GM12878 (cell line): Measurements from ENCODE around the gene IDH3B. TPM values are rescaled to one million over a fixed set of nuclear protein-coding genes. Genes with fewer than 3 reads are reported as not detected.
A peak's percentile ranks its signal among the peaks of the same experiment; 100 is the strongest.

Experiments used
- ATAC-seq: fragments of 200-7000 bp; cut with Tn5 transposase; 3 replicates; pipeline ENCODE4 v1.9.1; 2020; ENCODE audit warnings: mild to moderate bottlenecking, moderate library complexity
- BruUV-seq: library from RNA; stranded (reverse); fragments of 400-500 nt; replicated peaks from 2 replicates; lab custom pipeline; 2021; lab: Mats Ljungman, UMichigan
- CTCF ChIA-PET: fragments of 300-600 bp; sonication (Branson Sonifier 250); formaldehyde crosslinking; extraction: SDS; loops from one replicate; lab custom pipeline; 2021; ENCODE audit warnings: inconsistent platforms; lab: Yijun Ruan, JAX
- POLR2A ChIA-PET: fragments of 350-600 bp; formaldehyde crosslinking; extraction: SDS; loops from one replicate; lab custom pipeline; 2021; ENCODE audit warnings: inconsistent platforms; lab: Charles Lee
- RAD21 ChIA-PET: fragments of 300-600 bp; sonication (Branson Sonifier 250); formaldehyde crosslinking; loops from one replicate; lab custom pipeline; 2023; ENCODE audit warnings: antibody characterized with exemption; ENCODE audit not compliant: unreplicated experiment; lab: Charles Lee
- SMC1A ChIA-PET: fragments of 300-600 bp; sonication (Branson Sonifier 250); formaldehyde crosslinking; loops from one replicate; lab custom pipeline; 2023; ENCODE audit not compliant: unreplicated experiment, uncharacterized antibody; lab: Charles Lee
- DNase-seq: peaks from one replicate; pipeline ENCODE4 v3.0.0-alpha.2; 2011; ENCODE audit warnings: low read depth, low spot score
- FAIRE-seq: peaks from 3 replicates; lab custom pipeline; 2011; peaks lifted over from hg19 to GRCh38; lab: Jason Lieb, UNC
- H2AFZ ChIP-seq: 2 replicates; pipeline ENCODE4 v1.6.0; 2011; ENCODE audit warnings: low read depth, low read length, control low read depth; ENCODE audit not compliant: control insufficient read depth
- H3K27ac ChIP-seq: 2 replicates; pipeline ENCODE4 v1.5.1; 2011; ENCODE audit warnings: control low read depth; ENCODE audit not compliant: control insufficient read depth, insufficient read depth
- H3K27me3 ChIP-seq, 2 experiments: replicated peaks in 1 of 2; 2 replicates each; pipeline versions ENCODE4 v1.6.0 to v1.6.1; 2011; ENCODE audit warnings: low read length in 1 of 2; ENCODE audit not compliant: control insufficient read depth in 2 of 2, insufficient read depth in 2 of 2
- H3K36me3 ChIP-seq, 2 experiments: 2 replicates each; pipeline ENCODE4 v1.5.1; 2011; ENCODE audit warnings: low read length in 1 of 2; ENCODE audit not compliant: control insufficient read depth in 2 of 2, insufficient read depth in 2 of 2
- H3K4me1 ChIP-seq: 2 replicates; pipeline ENCODE4 v1.6.1; 2011; ENCODE audit warnings: mild to moderate bottlenecking, low read length, moderate library complexity, mixed read lengths; ENCODE audit not compliant: control insufficient read depth, insufficient read depth
- H3K4me2 ChIP-seq: 2 replicates; pipeline ENCODE4 v1.6.0; 2011; ENCODE audit warnings: control low read depth; ENCODE audit not compliant: control insufficient read depth, insufficient read depth
- H3K4me3 ChIP-seq: fragments of 200-600 bp; sonication (generic); 2 replicates; pipeline ENCODE4 v1.5.1; 2016
- H3K79me2 ChIP-seq: 2 replicates; pipeline ENCODE4 v1.6.0; 2011; ENCODE audit warnings: low read length; ENCODE audit not compliant: control insufficient read depth, insufficient read depth
- H3K9ac ChIP-seq: 2 replicates; pipeline ENCODE4 v1.8.0; 2011; ENCODE audit warnings: low read length, control low read depth, mixed read lengths; ENCODE audit not compliant: control insufficient read depth, insufficient read depth
- H3K9me3 ChIP-seq: replicated peaks from 3 replicates; pipeline ENCODE4 v1.5.1; 2011; ENCODE audit warnings: mild to moderate bottlenecking, low read length; ENCODE audit not compliant: control insufficient read depth, insufficient read depth
- H4K20me1 ChIP-seq: 2 replicates; pipeline ENCODE4 v1.6.0; 2011; ENCODE audit not compliant: control insufficient read depth, insufficient read depth
- CBX5 ChIP-seq: sonication (generic); IDR thresholded peaks from 2 replicates; pipeline ENCODE4 v1.6.1; 2016; ENCODE audit warnings: low read depth, moderate library complexity, mild to moderate bottlenecking, inconsistent platforms
- ETV6 ChIP-seq, 2 experiments: fragments of 450-650 bp in 1 of 2; IDR thresholded peaks in 1 of 2; conservative IDR thresholded peaks in 1 of 2; 2 replicates each; pipeline ENCODE4 v1.6.1; 2014; ENCODE audit warnings: antibody characterized with exemption in 1 of 2, borderline replicate concordance in 1 of 2, low read depth in 1 of 2, mild to moderate bottlenecking in 1 of 2, moderate library complexity in 1 of 2
- FOXK2 ChIP-seq: fragments of 450-650 bp; IDR thresholded peaks from 2 replicates; pipeline ENCODE4 v1.6.1; 2017; ENCODE audit warnings: mild to moderate bottlenecking, moderate library complexity
- FOXM1 ChIP-seq: IDR thresholded peaks from 2 replicates; pipeline ENCODE4 v1.6.1; 2012; ENCODE audit warnings: low read depth, mild to moderate bottlenecking, inconsistent platforms, low read length, moderate library complexity
- NFYB ChIP-seq: IDR thresholded peaks from 2 replicates; pipeline ENCODE4 v1.6.1; 2011; ENCODE audit warnings: low read depth, mild to moderate bottlenecking, low read length, improper control_type of control experiment, moderate library complexity; ENCODE audit not compliant: insufficient read depth
- POLR2A ChIP-seq: IDR thresholded peaks from 2 replicates; pipeline ENCODE4 v1.6.1; 2011; ENCODE audit warnings: low read depth, mild to moderate bottlenecking, low read length
- POLR2AphosphoS5 ChIP-seq: IDR thresholded peaks from 2 replicates; pipeline ENCODE4 v1.6.1; 2011; ENCODE audit warnings: mild to moderate bottlenecking, low read length, inconsistent platforms
- RCOR1 ChIP-seq: conservative IDR thresholded peaks from 2 replicates; pipeline ENCODE4 v1.6.1; 2012; ENCODE audit warnings: low read depth, low read length, improper control_type of control experiment
- ZBED1 ChIP-seq: IDR thresholded peaks from 2 replicates; pipeline ENCODE4 v1.6.1; 2016; ENCODE audit warnings: borderline replicate concordance
- WGBS: methylation state at CpG from one replicate; pipeline ENCODE4 v1.1.6; 2016; ENCODE audit warnings: low lambda C conversion rate; ENCODE audit not compliant: insufficient replicate concordance, insufficient coverage; ENCODE audit errors: missing lambda C conversion rate; 5-methylcytosine and 5-hydroxymethylcytosine counted together
- in situ Hi-C: fragments of 300-500 bp; cut with MboI; formaldehyde crosslinking; loops from 9 replicates; pipeline ENCODE4 v1.14.3; 2018; ENCODE audit warnings: mixed read lengths
- intact Hi-C: fragments of 100-400 bp; cut with micrococcal nuclease; formaldehyde crosslinking; loops from one replicate; pipeline ENCODE4 v1.14.2; 2022; ENCODE audit not compliant: unreplicated experiment
- polyA plus RNA-seq, 11 experiments: library from polyadenylated mRNA; depleted of rRNA in 4 of 11; unstranded in 6 of 11; stranded (reverse) in 5 of 11; fragments of >200 nt; fragmentation: Nextera tagmentation in 4 of 11; fragmentation: Illumina TruSeq in 1 of 11; extraction: Ambion mirVana in 4 of 11; extraction: Trizol in 1 of 11; gene quantifications; 1 replicate in 1 of 11; 2 replicates in 10 of 11; pipeline versions ENCODE4 v1.2.1 to v1.2.3, GENCODE V29; 2011 to 2016; ENCODE audit warnings: inconsistent platforms in 2 of 11, missing spikeins in 2 of 11, low read depth in 1 of 11
- total RNA-seq, 4 experiments: library from RNA; depleted of rRNA in 3 of 4; stranded (reverse); fragments of >200 nt in 3 of 4; fragmentation: Illumina TruSeq in 1 of 4; extraction: Trizol in 1 of 4; gene quantifications; 2 replicates each; pipeline versions ENCODE4 v1.2.1 to v1.2.3, GENCODE V29; 2013 to 2021

The IDH3B gene
- total and polyA plus RNA-seq, 10 of the 15 experiments (the other 5 are each of a cell fraction or from before 2014, with no cell fraction given): 65.3 to 177 (median 121) TPM

GRCh38 chr20:2654384-2654822 is 9.6 kb downstream of the IDH3B start:
- in situ Hi-C loops: no loop called here
- Histone ChIP-seq H3K4me3 (peak overlapping the region; percentile 95), H3K36me3 (peaks cover 29 to 37% of the 10 kb centered on the region in 2 experiments), H3K4me1 (peaks cover 13% of the 10 kb centered on the region), H3K4me2 (peak overlapping the region; percentile 95), H3K79me2 (peaks cover 52% of the 10 kb centered on the region), H4K20me1 (peaks cover 17% of the 10 kb centered on the region), H3K9ac (peak overlapping the region; percentile 95), H3K27ac (no peak overlapping the region), H2AFZ (no peak overlapping the region), H3K9me3 (no peaks in the 10 kb centered on the region), H3K27me3 (no peaks in the 10 kb centered on the region)
- ATAC-seq: no peak
- BruUV-seq: no TSS peak
- no peak for FAIRE-seq
- RAD21 ChIA-PET: no interaction called here
- SMC1A ChIA-PET: interaction anchor here (4.9 kb wide), 1 partner anchor 10 kb away, joined by 25 read pairs; the partner anchor contains the start of gene IDH3B
- TF ChIP-seq ETV6 (conservative IDR thresholded peaks at IDR 0.05 in 1 of 2, IDR thresholded peaks at IDR 0.05 in 1 of 2; ENCODE audit: borderline replicate concordance in 1 of 2, low read depth in 1 of 2) (no peak), FOXM1 (0 out of 2 replicates have a peak, but pooled peaks have one; percentile 17), CBX5 (no peak), POLR2AphosphoS5 (peak; percentile 15; the same call in 1 of the 2 replicates), FOXK2 (no peak), POLR2A (0 out of 2 replicates have a peak, but pooled peaks have one; percentile 38), ZBED1 (no peak), RCOR1 (no peak), NFYB (no peak)
- intact Hi-C loops: loop anchor here (5.0 kb wide), 1 partner anchor 182 kb away; the partner anchor contains the start of gene SNRPB
- POLR2A ChIA-PET: interaction anchor here (1.2 to 5.6 kb wide), 2 partner anchors 10 to 186 kb away, joined by 4 to 47 read pairs; partner anchors contain the start of genes IDH3B, PCED1A and VPS16
- DNase-seq: no peak
- WGBS: 53% methylated on average over 9 of the region's 9 CpGs
- CTCF ChIA-PET: interaction anchor here (0.7 to 1.8 kb wide), 5 partner anchors 9 to 347 kb away, joined by 3 to 7 read pairs (median 4); no protein-coding TSS in a partner anchor
